Fibroblast of pulmonary artery (primary cell): ENCODE data around the gene DYTN.

ENCODE experiments used
- DNase-seq: peaks from one replicate; pipeline ENCODE4 v3.0.0-alpha.2; 2010; ENCODE audit warnings: low read depth
- H3K4me3 ChIP-seq: replicated peaks from 2 replicates; pipeline ENCODE4 v1.5.1; 2011; ENCODE audit warnings: low read depth, mild to moderate bottlenecking, control low read depth, low read length, moderate library complexity
- CTCF ChIP-seq: IDR thresholded peaks from 2 replicates; pipeline ENCODE4 v1.5.1; 2011; ENCODE audit warnings: mild to moderate bottlenecking, control low read depth, low read length, inconsistent platforms; ENCODE audit errors: missing control alignments

DYTN gene

GRCh38 chr2:206700156-206700555 lies 18.0 kb downstream of the DYTN start:
- no peak overlapping the region for H3K4me3 ChIP-seq
- no peak for TF ChIP-seq CTCF
- peak; percentile 46 for DNase-seq

- no peak overlapping the region for H3K4me3 ChIP-seq
- DNase-seq: no peak
- no peak for TF ChIP-seq CTCF
These were observed 19.4 kb downstream of the DYTN start for GRCh38 chr2:206698811-206699210.

DNA sequence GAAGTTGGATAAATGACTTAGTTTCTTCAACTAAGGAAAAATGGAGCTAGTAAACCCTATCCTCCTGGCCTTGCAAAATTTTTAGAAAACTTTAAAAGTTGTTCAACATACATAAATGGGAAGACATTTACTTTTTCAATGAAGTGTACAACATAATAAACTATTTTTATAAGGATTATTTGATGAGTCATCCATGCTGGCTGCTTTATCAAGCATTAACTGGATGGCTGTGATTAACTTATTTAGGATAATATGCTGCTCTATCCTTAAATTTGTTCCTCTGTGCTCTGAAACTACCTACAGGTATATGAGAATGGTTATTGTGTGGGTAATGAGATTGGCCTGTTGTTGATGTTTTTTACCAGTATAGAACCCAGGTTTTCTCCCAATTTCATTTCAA lies 21.3 kb downstream of the DYTN start:
- no peak for DNase-seq
- no peak for TF ChIP-seq CTCF
- H3K4me3 ChIP-seq: no peak overlapping the region

- no peak overlapping the region for H3K4me3 ChIP-seq
- peak; percentile 81 for DNase-seq
- peak; percentile 64 for TF ChIP-seq CTCF
These were observed 24.6 kb downstream of the DYTN start for GRCh38 chr2:206693399-206694137.

GRCh38 chr2:206692971-206693370 lies 25.2 kb downstream of the DYTN start:
- no peak overlapping the region for H3K4me3 ChIP-seq
- DNase-seq: no peak
- no peak for TF ChIP-seq CTCF

DNA sequence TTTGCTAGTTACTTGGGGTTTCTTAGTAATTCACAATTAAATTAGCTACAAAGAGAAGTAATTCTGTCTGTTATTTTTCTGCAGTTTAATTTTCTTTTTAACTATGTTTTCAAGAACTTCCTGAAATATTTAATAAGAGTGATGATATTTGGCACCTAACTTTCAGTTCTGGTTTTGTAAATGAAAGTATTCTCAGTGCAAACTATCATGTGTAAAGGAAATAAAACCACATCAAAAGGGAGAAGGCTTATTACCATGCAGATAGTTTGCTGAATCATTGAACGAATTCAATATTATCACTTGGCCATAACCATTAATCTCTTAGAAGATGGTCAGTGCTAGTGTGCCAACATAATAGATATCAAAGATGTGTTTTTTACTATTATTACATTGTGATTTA lies 29.2 kb downstream of the DYTN start:
- TF ChIP-seq CTCF: no peak
- DNase-seq: no peak
- no peak overlapping the region for H3K4me3 ChIP-seq

DNA sequence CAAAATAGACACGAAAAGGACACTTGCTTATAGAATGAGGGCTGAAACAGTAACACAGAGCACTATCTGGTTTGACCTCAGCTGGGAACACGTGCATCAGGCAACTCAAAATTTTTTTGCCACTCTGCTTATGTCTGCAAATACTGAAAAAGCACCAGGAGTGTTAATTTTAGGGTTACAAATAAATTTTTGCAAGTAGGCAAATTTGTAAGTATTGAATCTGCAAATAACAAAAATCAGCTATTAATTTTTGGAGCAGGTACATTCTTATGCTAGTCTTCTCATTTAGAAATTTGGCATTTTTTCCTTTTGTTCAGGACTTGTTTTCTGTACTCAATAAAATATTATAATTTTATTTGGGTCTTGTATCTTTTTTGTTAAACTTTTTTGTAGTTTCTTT lies 29.7 kb downstream of the DYTN start:
- H3K4me3 ChIP-seq: no peak overlapping the region
- TF ChIP-seq CTCF: no peak
- DNase-seq: no peak
